Colonic mucosa (tissue), 4 donors: ENCODE results near the gene NUMA1. TPM values are rescaled to one million over a fixed set of nuclear protein-coding genes. Genes with fewer than 3 reads are reported as not detected.
A peak's percentile ranks its signal among the peaks of the same experiment; 100 is the strongest.

Experiments used
- DNase-seq: peaks from one replicate; pipeline ENCODE4 v3.0.0-alpha.2; 2020
- H3K27ac ChIP-seq: fragments of 200-600 bp; one replicate; pipeline ENCODE4 v1.8.0; 2021
- H3K27me3 ChIP-seq: fragments of 200-600 bp; one replicate; pipeline ENCODE4 v1.8.0; 2021
- H3K36me3 ChIP-seq: fragments of 200-600 bp; one replicate; pipeline ENCODE4 v1.8.0; 2021
- H3K4me1 ChIP-seq: fragments of 200-600 bp; one replicate; pipeline ENCODE4 v1.8.0; 2021; ENCODE audit warnings: mild to moderate bottlenecking
- H3K4me3 ChIP-seq: fragments of 200-600 bp; one replicate; pipeline ENCODE4 v1.8.0; 2021
- H3K9ac ChIP-seq, 2 donors: one replicate each; pipeline ENCODE4 v1.7.0; 2013; ENCODE audit warnings: control low read depth in 2 of 2, low read depth in 2 of 2, low read length in 2 of 2
- H3K9me3 ChIP-seq: fragments of 200-600 bp; one replicate; pipeline ENCODE4 v1.8.0; 2021
- CTCF ChIP-seq: fragments of 200-600 bp; IDR thresholded peaks from one replicate; pipeline ENCODE4 v1.8.0; 2022; ENCODE audit warnings: antibody characterized with exemption, mild to moderate bottlenecking
- intact Hi-C: fragments of 100-400 bp; cut with DNase I; formaldehyde crosslinking; loops from one replicate; pipeline ENCODE4 v1.14.1; 2022
- total RNA-seq, 2 donors: library from RNA; stranded (reverse); fragmentation: NEBNext Ultra II Directional in 1 of 2; extraction: Animal tissue kit (Norgen Biotek cat#: 25700) in 1 of 2; gene quantifications; one replicate each; pipeline ENCODE4 v1.2.1, GENCODE V29; 2021
- donor health status: healthy.
- donor health status: DM: no; HTN: no; CAD: no.
- donor health status: DM: no; HTN: no; CAD: no.

The NUMA1 gene
- total RNA-seq, 2 donors from 2014 or later = 154 to 158 TPM

DNA sequence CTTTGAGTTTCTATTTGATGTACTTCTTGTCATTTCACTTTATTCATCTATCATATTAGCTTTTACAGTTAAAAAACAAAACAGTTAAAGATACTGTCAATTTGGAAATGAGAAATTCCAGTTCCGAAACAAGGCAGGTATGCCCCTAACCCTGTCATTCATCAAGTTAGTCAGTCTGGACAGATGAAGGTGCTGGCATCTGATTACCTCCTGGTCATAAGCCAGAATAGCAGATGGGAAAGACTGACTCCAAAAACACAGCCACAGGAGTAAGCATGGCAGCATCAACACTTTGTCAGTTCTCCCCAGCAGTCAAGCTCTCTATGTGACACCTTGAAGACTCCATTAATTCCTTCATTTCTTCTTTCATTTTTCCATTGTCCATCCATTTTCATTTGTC, 4.6 kb upstream of the NUMA1 start:
- Histone ChIP-seq H3K4me1 (no peaks in the 10 kb centered on the region), H3K9me3 (no peaks in the 10 kb centered on the region), H3K27me3 (no peaks in the 10 kb centered on the region), H3K36me3 (no peaks in the 10 kb centered on the region), H3K4me3 (no peak overlapping the region), H3K27ac (no peak overlapping the region), H3K9ac (no peak overlapping the region)
- intact Hi-C loops = no loop called here
- TF ChIP-seq CTCF = no peak
- DNase-seq = no peak

- Histone ChIP-seq H3K27me3 (no peaks in the 10 kb centered on the region), H3K9ac (no peak overlapping the region), H3K4me1 (no peaks in the 10 kb centered on the region), H3K9me3 (no peaks in the 10 kb centered on the region), H3K4me3 (no peak overlapping the region), H3K27ac (no peak overlapping the region), H3K36me3 (no peaks in the 10 kb centered on the region)
- DNase-seq = no peak
- no peak for TF ChIP-seq CTCF
- intact Hi-C loops = no loop called here
Observed at GRCh38 chr11:72084076-72084475, 3.7 kb upstream of the NUMA1 start.

DNA sequence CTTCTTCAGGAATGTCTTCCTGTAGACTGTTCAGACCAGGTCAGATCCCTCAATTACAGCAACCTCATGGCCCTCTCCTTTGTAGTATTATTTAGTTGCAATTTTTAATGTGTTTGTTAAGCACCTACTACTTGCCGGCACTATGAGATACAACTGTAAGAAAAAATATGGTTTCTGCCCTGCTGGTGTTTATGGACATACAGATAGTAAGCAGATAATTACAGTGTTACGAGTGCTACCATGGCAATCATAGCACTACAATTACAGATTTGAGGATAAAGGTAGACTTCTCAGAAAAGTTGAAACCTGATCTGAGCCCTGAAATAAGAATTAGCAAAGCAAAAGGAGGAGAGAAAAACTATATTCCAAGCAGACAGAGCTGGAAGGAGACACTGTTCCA, 3.1 kb upstream of the NUMA1 start:
- Histone ChIP-seq H3K27me3 (no peaks in the 10 kb centered on the region), H3K4me3 (no peak overlapping the region), H3K4me1 (no peaks in the 10 kb centered on the region), H3K9me3 (no peaks in the 10 kb centered on the region), H3K27ac (peak overlapping the region; percentile 1), H3K9ac (no peak overlapping the region), H3K36me3 (no peaks in the 10 kb centered on the region)
- no peak for TF ChIP-seq CTCF
- intact Hi-C loops = no loop called here
- DNase-seq = no peak

GRCh38 chr11:72081821-72082453, 1.6 kb upstream of the NUMA1 start:
- no peak for DNase-seq
- Histone ChIP-seq H3K36me3 (no peaks in the 10 kb centered on the region), H3K4me3 (no peak overlapping the region), H3K9ac (no peak overlapping the region), H3K9me3 (no peaks in the 10 kb centered on the region), H3K27ac (peak overlapping the region; percentile 88), H3K27me3 (no peaks in the 10 kb centered on the region), H3K4me1 (no peaks in the 10 kb centered on the region)
- intact Hi-C loops = no loop called here
- TF ChIP-seq CTCF = no peak

- no peaks in the 10 kb centered on the region for H3K9me3 ChIP-seq
- H3K4me3 ChIP-seq = peak overlapping the region; percentile 76
- H3K27ac ChIP-seq = peak overlapping the region; percentile 88
- H3K36me3 ChIP-seq = no peaks in the 10 kb centered on the region
- H3K9ac ChIP-seq = peak overlapping the region; percentile 66 to 92
- DNase-seq = no peak
- no peak for TF ChIP-seq CTCF
- intact Hi-C loops = no loop called here
- H3K4me1 ChIP-seq = no peaks in the 10 kb centered on the region
- no peaks in the 10 kb centered on the region for H3K27me3 ChIP-seq
Observed at GRCh38 chr11:72081184-72081644, 872 bp upstream of the NUMA1 start.
